ENCODE measurements around the gene NHEJ1. TPM values are rescaled to one million over a fixed set of nuclear protein-coding genes. Genes with fewer than 3 reads are reported as not detected.
A peak's percentile ranks its signal among the peaks of the same experiment; 100 is the strongest.

The NHEJ1 gene
- total and polyA plus RNA-seq, 2 of the 13 experiments (the other 11 are each of a cell fraction or from before 2014, with no cell fraction given), result 30.0 to 30.7 TPM

GRCh38 chr2:219058541-219059374 is 101.9 kb downstream of the NHEJ1 start (continued):
- TF ChIP-seq SKIL (CRISPR knock-in tag; IDR thresholded peaks at IDR 0.05; ENCODE audit: borderline replicate concordance) (no peak), HNF4A (CRISPR knock-in tag; IDR thresholded peaks at IDR 0.05) (peak; percentile 85), MTF2 (CRISPR knock-in tag; IDR thresholded peaks at IDR 0.05; ENCODE audit: borderline replicate concordance) (no peak; the same call in 1 of the 2 replicates), HCFC1 (IDR thresholded peaks at IDR 0.05; ENCODE audit: low read depth, low read length) (no peak), ZNF329 (CRISPR knock-in tag; IDR thresholded peaks at IDR 0.05; ENCODE audit: low read depth) (no peak), HES4 (CRISPR knock-in tag; IDR thresholded peaks at IDR 0.05; ENCODE audit: borderline replicate concordance) (0 out of 2 replicates have a peak, but pooled peaks have one; percentile 42), SRSF9 (IDR thresholded peaks at IDR 0.05; ENCODE audit: borderline replicate concordance, insufficient read depth, low read depth, low read length, poor library complexity, severe bottlenecking) (no peak), RAD21 (CRISPR knock-in tag; IDR thresholded peaks at IDR 0.05) (peak; percentile 78), TCF7L2 (IDR thresholded peaks at IDR 0.05; ENCODE audit: low read depth, low read length) (no peak), ATF1 (CRISPR knock-in tag; IDR thresholded peaks at IDR 0.05) (no peak), KLF16 (CRISPR knock-in tag; IDR thresholded peaks at IDR 0.05) (peak in 1 of 2 experiments; percentile 66; a peak in 2 of 4 replicates), SNAPC4 (CRISPR knock-in tag; IDR thresholded peaks at IDR 0.05) (peak; percentile 32; the same call in 1 of the 2 replicates), KDM6A (CRISPR knock-in tag; IDR thresholded peaks at IDR 0.05; ENCODE audit: low read depth) (0 out of 2 replicates have a peak, but pooled peaks have one; percentile 43), FOXP4 (CRISPR knock-in tag; IDR thresholded peaks at IDR 0.05) (peak; percentile 83), ZSCAN29 (CRISPR knock-in tag; conservative IDR thresholded peaks at IDR 0.05) (peak; percentile 86; the same call in 1 of the 2 replicates), RBM39 (IDR thresholded peaks at IDR 0.05; ENCODE audit: low read depth, low read length, poor library complexity, severe bottlenecking) (peak; percentile 21), BRD4 (CRISPR knock-in tag; IDR thresholded peaks at IDR 0.05) (peak; percentile 57; the same call in 1 of the 2 replicates), ZNF619 (CRISPR knock-in tag; IDR thresholded peaks at IDR 0.05) (no peak; the same call in none of the 2 replicates), ERF (CRISPR knock-in tag; IDR thresholded peaks at IDR 0.05) (0 out of 2 replicates have a peak, but pooled peaks have one; percentile 47), NFYB (CRISPR knock-in tag; IDR thresholded peaks at IDR 0.05) (peak; percentile 34; the same call in 1 of the 2 replicates)

Data from HepG2 (cell line).